Lower leg skin (tissue), 3 donors: Measurements from ENCODE around the gene PUS1.

Source experiments
- CTCF ChIP-seq, 3 donors: fragments of 450-650 bp; IDR thresholded peaks; one replicate each; pipeline ENCODE4 v1.5.1; 2016; ENCODE audit warnings: antibody characterized with exemption in 3 of 3, mild to moderate bottlenecking in 3 of 3, moderate library complexity in 2 of 3
- POLR2A ChIP-seq, 2 donors: fragments of 450-650 bp; IDR thresholded peaks; one replicate each; pipeline ENCODE4 v1.6.1; 2016 to 2017; ENCODE audit warnings: antibody characterized with exemption in 2 of 2, mild to moderate bottlenecking in 1 of 2, moderate library complexity in 1 of 2

- no peak for TF ChIP-seq CTCF (IDR thresholded peaks at IDR 0.05)
- TF ChIP-seq POLR2A (IDR thresholded peaks at IDR 0.05) = no peak
These were observed 25.5 kb upstream of the PUS1 start for GRCh38 chr12:131903270-131904255.
